ENCODE data around the gene PLEKHA1.

PLEKHA1 gene

DNA sequence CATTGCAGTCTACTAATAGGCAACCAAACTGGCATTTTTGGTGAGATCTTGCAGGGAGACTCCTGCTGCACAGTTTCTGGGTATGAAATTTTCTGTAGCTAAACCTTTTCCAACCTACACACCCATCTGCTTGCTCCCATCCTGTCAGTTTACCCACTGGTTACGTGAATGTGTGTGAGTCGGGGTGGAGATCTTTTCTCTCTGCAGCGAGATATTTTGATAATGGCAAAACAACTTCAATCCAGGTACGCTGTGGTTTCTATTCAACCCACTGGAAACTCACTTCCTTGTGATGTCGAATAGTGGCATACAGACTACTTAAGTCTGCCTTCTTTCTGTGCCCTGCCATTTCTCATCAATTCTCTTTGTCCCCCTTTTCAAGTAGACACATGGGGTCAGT is 4.5 kb downstream of the PLEKHA1 start:
- no peak for DNase-seq (ENCODE audit: low spot score)

DNA sequence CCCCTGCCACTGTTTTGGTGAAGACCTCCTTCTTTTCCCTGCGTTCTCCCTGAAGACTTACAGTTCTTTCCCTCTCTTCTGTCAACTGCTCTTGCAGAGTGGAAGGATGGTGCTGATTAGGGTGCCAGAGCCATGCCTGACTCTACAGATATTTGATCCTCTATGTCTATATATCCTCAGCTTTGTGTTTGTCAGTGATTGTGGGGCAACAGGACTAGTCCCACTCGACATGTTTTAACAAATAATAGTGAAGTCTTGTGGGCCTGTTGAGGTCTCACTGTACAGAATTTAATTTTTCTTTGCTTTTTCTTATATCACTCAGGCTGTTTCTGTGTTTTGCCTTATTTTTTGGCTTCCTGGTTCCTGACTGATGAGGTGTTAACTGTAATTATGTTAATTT is 5.0 kb downstream of the PLEKHA1 start:
- no peak for DNase-seq (ENCODE audit: low spot score)

DNA sequence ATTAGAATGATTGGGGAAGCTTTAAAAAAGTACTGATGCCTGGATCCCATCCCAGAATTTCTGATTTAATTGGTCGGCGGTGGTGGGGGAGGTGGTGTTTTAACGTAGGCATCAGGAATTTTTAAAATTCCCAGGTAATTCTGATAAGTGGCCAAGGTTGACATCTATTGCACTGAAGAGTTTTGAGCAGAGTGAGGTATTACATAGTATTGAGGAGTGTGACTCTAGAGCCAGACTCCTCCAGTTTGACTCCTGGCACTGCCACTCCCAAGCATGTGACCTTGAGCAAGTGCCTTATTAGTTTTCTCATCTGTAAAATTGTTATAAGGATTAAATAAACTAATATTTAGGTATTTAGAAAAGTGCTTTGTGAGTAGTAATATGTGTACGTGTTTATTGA is 6.2 kb downstream of the PLEKHA1 start:
- DNase-seq (ENCODE audit: low spot score), result no peak

DNA sequence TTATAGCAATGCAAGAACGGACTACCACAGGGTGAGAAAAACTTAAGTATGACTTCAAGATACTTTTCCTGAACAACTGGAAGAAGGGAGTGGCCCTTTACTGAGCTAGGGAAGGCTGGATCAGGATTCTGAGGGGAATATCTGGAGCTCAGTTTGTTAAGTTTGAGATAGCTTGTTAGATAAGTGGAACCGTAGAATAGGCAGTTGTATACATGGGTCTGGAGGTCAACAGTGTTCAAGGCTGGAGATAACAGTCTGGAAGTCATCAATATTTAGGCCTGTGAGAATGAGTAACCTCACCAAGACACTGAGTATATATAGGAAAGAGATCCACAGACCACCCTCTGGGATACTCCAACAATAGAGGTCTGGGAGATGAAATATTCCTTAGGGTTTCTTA is 7.2 kb downstream of the PLEKHA1 start:
- no peak for DNase-seq (ENCODE audit: low spot score)

DNA sequence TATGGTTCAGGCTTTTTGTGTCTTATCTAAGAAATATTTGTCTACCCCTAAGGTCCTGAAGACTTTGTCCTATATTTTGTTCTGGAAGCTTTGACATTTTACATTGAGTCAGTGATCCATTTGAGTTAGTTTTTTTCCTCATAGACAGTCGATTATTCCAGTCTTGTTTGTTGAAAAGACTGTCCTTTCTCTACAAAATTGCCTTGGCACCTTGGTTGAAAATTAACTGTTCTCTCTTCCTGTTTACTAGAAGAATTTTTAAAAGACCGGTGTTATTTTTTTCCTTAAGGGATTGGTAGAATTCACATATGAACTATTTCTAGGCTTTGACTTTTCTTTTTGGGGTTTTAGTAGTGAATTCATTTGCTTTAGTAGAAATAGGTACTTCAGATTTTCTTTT is 12.0 kb downstream of the PLEKHA1 start:
- DNase-seq (ENCODE audit: low spot score), result no peak

- no peak for DNase-seq (ENCODE audit: low spot score)
Observed at GRCh38 chr10:122387572-122387971, 13.1 kb downstream of the PLEKHA1 start.

DNA sequence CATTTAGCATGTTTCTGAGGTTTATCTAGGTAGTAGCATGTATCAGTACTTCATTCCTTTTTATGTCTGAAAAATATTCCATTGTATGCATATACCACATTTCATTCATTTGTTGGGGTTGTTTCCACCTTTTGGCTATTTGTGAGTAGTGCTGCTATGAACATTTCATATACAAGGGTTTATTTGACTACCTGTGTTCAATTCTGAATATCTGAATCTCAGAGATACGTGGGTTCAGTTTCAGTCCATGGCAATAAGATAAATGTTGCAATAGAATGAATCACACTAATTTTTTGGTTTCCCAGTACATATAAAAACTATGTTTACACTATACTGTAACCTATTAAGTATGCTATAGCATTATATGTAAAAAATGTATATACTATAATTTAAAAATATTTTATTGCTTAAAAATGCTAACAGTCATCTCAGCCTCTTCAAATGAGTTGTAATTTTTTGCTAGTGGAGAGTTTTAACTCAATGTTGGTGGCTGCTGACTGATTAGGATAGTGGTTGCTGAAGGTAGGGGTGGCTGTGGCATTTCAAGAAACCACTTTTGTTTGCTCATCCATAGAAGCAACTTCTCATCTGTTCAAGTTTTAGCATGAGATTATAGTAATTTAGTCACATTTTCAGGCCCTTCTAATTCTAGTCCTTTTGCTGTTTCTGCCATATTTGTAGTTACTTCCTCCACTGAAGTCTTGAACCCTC is 13.9 kb downstream of the PLEKHA1 start:
- DNase-seq (ENCODE audit: low spot score), result no peak

- DNase-seq (ENCODE audit: low spot score), result no peak
Observed at GRCh38 chr10:122390271-122390670, 15.8 kb downstream of the PLEKHA1 start.

- no peak for DNase-seq (ENCODE audit: low spot score)
Observed at GRCh38 chr10:122390679-122391078, 16.2 kb downstream of the PLEKHA1 start.

GRCh38 chr10:122391875-122392274 is 17.4 kb downstream of the PLEKHA1 start:
- DNase-seq (ENCODE audit: low spot score), result no peak

DNA sequence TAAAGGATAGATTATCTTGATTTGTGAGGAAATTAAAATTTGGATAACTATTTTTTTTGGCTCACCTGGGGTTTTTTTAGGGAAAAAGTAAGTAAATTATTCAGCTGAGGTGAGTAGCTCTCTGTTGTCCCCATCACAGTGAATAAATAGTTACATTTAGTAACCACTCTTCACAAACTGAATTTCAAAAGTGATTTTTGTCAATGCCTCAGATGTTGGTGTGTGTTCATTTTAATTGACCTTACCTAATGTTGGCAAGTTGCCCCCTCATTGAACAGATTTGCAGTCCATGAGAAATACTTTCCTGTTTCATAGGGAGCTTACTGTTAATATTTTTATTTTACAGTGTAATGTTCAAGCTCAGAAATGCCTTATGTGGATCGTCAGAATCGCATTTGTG is 18.3 kb downstream of the PLEKHA1 start:
- no peak for DNase-seq (ENCODE audit: low spot score)

DNA sequence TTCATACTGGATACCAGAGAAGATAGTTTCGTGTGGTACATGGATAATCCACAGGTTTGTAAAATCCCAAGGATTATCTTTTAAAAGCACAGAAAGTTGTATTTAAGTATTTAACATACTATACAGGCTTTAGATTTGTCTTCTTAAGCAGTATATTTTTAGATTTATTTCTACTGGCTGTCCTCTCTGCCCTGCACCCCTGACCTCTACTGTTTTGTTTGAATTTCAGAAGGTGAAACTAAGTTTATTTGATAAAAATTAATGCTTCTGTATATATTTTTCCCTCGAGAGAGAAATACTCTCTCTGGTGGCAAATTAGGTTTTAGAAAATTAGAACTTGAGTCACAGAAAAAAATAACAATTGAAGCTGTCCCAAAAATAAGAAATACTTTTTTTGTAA is 18.8 kb downstream of the PLEKHA1 start:
- no peak for DNase-seq (ENCODE audit: low spot score)

DNA sequence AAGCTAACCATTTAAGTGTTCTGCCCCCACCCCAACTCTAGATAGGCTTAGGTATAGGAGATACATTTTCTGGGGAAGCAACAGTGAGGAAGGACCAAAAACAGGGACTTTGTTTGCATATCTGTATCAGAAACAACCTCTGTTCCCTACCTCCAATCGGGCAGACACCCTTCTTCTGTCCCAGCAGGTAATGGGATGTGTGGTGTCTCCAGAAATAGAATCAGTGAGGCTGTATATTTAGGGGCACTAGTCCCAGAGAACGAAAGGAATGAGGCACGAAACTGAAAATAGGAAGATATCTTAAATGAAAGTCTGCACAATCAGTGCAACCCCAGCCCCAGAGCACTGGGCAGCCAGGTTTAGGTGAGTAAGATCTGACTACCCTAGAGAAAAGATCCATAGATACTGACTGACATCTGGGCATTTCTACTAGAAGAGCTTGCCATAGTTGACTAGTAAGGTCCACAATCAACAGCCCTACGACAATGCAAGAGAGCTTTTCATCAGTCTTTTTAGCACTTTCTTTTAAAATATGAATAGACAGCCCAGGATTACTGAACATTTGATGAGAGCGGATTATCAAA is 28.1 kb downstream of the PLEKHA1 start:
- no peak for DNase-seq (ENCODE audit: low spot score)

DNA sequence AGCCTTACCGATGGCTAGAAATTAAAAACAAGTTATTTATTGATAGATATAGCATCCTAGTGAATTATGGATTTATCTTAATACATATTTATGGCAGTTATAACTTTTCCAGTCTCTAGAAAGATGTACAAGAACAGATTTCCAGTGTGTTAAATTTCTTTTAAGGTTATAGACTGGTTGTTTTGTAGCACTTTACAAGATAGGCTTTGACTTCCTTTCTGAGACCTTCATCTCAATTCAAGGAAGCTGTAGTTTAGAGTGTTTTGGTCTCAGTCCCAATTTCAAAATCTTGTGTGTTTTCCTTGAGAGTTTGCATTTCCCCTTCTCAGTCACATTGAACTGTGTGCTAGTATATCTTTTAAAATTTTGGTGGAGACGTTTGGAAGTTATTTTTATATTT is 30.1 kb downstream of the PLEKHA1 start:
- DNase-seq (ENCODE audit: low spot score), result no peak

GRCh38 chr10:122407375-122408125 is 33.0 kb downstream of the PLEKHA1 start:
- no peak for DNase-seq (ENCODE audit: low spot score)

DNA sequence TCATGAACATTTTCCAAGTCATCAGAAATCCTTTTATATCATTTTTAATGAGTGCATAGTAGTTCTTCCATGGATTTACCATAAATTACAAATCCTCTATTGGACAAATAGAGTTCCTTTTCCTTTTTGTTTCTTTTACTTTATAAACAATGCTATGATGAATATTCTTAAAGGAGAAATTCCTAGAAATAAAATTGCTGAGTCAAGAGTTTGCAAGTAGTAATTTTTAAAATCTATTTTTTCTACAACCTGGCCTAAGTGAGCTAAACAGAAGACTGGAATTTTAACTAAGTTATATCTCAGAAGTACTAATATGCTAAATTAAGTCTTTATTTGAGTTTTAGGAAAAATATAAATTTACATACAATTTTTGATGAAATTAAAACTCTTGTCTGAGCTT is 38.8 kb downstream of the PLEKHA1 start:
- no peak for DNase-seq (ENCODE audit: low spot score)

GRCh38 chr10:122417667-122418066 is 43.2 kb downstream of the PLEKHA1 start:
- no peak for DNase-seq (ENCODE audit: low spot score)

- no peak for DNase-seq (ENCODE audit: low spot score)
Observed at GRCh38 chr10:122419016-122419415, 44.5 kb downstream of the PLEKHA1 start.

DNA sequence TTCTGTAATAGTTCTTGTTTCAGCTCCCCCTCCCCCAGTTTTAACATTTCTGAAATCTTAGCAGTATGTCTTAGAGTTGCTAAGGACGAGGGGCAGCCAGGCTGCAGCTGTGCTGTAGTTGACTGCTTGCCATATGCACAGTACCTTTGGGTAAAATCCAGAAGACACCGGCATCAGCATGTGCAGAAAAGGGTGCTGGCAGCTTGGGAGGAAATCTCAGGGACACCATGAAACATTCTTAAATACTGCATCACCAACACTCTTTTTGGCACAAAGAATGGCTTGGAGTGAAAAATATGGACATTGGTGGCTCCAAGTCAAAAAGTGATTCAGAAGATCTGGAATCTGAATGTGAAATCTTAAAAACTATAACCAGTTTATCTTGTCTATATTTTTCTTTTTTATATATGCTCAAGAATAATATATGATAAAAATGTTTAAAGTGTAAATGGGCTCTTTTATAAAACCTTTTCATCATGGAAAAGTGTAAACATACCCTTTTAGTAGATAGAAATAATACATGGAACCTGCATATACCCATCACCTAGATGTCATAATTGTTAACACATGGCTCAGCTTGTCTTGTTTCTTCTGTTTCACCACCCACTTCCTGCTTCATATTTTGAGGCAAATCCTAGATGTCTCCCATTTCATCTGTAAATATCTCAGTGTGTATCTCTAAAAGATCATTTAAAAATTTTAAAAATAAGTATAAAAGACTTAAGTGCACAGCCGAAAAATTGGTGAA is 45.5 kb downstream of the PLEKHA1 start:
- no peak for DNase-seq (ENCODE audit: low spot score)

DNA sequence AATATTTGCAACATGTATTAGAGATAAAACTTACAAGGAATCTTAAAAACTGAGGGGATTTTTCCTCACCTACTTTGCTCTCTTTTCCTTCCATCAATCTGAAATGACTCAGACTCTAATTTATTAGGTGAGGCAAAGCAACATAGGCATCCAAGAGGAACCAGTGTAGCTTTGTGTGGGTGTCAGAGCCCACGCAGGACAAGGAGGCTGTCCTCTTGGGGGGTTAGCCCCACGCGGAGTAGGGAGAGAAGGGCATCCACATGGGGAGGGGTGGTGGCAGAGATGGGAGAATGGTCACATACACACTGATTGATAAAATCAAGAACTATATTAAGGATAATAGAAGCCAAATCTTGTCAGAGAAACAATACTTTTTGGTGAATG is 46.1 kb downstream of the PLEKHA1 start:
- no peak for DNase-seq (ENCODE audit: low spot score)

DNA sequence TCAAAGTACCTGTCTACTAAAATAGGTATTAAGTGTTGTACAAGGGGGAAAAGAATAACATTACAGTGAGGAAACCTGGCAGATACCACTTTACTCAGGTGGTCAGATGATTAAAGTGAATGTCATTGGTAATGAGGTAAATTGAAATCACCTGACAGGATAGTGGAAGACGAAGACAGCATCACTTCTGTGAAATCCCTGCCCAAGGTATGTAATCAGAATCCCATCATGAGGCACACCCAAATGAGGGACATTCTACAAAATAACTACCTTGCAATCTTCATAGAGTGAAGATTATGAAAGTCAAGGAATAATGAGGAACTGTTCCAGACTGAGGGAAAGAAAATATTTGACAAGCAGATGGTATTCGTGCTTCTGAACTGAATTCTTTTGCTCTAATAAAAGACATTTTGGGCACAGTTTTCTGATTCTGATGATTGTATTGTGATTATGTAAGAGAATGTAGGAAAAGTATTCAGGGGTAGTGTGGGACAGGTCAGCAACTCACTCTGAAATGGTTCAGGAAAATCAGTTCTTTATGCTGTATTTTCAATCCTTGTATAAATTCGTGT is 46.6 kb downstream of the PLEKHA1 start:
- no peak for DNase-seq (ENCODE audit: low spot score)

DNA sequence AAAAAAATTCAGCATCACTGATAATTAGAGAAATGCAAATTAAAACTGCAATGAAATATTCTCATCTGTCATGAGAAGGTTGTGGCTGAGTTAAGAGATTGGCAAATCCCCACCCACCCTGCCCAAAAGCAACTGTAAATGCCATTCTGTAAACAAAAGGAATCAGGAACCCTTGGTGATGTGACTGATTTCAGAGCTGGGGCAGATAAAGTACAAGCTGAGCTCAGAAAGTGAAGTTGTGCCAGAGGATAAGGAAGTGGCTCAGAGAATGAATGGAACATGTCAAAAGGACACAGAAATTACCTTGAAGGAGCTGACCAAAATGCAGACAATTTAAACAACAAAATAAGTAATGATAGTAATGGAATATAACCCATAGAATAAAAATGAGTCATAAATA is 47.2 kb downstream of the PLEKHA1 start:
- no peak for DNase-seq (ENCODE audit: low spot score)

Measured in HuH-7.5 (cell line).